UCSD-AML1 (cell line): ENCODE results near the gene ASTN2.

Experiments
- DNase-seq: peaks from one replicate; lab custom pipeline; 2025; ENCODE audit not compliant: unreplicated experiment; lab: John Stamatoyannopoulos, UW

ASTN2 gene

DNA sequence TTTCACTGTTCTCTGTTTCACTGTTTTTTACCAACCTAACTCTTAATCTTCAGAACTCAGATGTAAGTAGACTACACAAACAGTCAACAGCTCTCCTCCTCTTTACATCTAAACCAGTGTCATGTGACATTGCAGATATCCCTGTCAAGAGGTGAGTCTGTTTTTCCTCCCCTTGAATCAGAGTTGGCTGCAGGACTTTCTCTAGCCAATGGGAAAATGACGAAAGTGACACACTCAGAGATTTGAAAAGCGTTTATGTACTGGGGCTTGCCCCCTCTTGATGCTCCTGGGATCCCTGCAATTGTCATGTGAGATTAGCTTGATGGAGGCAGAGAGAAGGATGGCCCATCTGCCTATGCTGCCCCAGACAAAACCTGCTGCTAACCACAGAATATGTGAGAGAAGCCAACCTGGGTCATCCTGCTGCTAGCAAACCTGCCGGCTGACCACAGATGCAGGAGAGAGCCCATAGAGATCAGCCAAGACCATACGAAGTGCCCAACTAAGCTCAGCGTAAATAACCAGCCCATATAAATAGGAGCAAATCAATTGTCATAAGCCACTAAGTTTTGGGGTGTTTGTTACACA lies 111.1 kb downstream of the ASTN2 start:
- DNase-seq = no peak

- no peak for DNase-seq
Observed at GRCh38 chr9:117302487-117302886, 112.4 kb downstream of the ASTN2 start.

GRCh38 chr9:117300371-117301110 lies 114.3 kb downstream of the ASTN2 start:
- DNase-seq = no peak

- no peak for DNase-seq
Observed at GRCh38 chr9:117296453-117296852, 118.4 kb downstream of the ASTN2 start.

DNA sequence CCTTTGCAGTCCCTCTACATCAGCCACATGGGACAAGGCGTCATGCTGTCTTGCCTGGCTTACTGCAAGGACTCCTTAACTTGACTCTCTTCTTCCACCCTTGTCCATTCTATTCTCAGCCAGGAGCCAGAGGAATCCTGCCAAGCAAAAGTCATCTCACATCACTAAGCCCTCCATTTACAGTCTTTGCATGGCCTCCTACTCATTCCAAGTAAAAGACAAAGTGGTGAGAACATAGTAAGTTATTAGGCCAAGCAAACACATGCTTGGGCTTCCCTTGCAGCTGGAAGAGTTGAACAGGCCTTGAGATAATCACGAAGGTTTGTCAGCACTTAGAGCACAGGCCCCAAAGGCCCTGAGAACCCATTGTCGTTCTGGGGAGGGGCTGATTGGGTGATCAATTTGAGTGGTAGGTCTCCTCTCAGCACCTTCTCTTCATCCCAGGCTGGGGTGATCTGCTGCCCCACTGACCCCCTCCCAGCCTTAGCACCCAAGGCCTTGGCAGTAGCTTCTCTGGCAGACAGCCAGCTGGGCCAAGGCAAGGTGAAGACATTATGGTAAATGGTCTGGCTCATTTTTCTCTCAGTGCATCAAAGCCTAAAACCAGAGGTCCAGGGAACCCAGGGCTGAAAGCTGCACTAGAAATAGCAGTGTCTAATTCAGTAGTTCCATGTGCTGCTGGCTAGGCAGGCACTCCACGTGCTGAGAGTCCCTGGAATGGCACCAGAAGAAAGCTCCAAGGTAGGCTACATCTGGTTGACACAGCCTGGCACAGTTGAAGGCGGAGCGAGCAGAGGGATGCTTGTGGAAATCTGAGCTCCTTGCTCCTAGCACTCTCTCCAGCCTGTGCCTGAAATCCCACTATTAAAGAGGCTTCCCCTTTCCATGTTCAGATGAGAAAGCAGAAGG lies 121.4 kb downstream of the ASTN2 start:
- no peak for DNase-seq

DNA sequence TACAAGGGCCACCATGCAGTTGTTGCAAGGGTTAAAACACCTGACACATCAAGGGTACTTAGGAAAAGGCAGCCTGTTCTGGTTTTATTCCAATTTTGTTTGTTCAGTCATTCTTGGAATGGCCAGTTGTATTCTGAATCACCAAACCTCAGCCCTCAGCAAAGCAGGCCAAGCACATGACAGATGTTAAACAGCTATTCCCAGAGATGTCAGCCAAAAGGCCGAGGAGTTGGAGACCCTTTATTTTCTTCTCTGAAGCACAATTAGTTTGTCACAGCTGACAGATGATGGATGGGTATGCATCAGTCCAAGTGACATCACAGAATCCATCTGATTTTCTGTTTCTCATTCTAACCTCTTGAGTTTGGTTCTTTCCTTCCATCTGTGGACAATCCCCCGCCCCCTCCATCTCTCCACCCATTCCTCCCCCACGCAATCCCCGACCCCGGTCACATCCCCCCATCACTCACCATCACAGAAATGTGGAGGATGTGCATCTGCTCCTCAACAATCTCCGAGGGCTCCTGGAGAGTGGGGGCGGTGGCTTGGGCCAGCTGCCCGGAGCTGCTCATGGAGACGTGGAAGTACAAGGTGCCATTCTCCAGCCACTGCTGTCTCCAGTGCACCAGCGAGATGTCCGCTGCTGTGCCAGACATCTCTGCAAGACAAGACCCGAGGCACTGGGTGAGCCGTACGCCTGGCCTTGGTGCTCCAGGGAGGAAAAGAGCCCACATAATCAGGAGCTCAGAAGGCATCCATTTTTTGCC lies 123.8 kb downstream of the ASTN2 start:
- DNase-seq = no peak

GRCh38 chr9:117290306-117290840 lies 124.5 kb downstream of the ASTN2 start:
- no peak for DNase-seq

GRCh38 chr9:117286245-117286644 lies 128.6 kb downstream of the ASTN2 start:
- DNase-seq = no peak

DNA sequence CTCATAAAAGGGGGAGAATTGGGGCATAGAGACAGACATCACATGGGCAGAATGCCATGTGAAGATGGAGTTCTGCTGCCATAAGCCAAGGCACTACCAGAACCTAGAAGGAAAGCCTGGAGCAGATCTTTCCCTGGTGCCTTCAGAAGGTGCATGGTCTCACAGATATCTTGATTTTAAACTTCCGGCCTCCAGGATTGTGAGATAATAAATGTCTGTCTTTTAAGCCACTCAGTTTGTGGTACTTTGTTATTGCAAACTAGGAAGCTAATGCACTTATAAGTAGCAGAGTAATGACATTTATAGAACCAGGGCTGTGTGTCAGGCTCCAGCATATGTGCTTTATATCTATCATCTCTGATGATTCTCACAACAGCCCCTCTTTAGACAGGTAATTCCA lies 130.4 kb downstream of the ASTN2 start:
- no peak for DNase-seq

DNA sequence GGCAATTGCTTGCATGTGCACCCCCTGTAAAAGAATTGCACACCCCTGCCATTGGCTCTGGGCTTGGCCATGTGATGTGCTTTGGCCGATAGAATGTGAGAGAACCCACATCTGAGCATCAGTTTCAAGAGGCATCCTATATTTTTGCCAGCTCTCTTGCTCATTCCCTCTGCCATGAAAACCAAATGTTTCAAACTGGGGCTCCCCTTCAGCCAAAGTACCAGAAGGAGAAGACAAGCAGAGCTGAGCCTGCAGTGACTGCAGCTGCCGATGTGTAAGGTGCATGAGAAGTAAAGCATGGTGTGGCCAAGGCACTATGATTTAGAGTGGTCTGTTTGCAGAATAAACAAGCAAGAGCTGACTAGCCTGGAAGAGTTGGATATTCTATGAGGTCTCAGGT lies 132.3 kb downstream of the ASTN2 start:
- no peak for DNase-seq

DNA sequence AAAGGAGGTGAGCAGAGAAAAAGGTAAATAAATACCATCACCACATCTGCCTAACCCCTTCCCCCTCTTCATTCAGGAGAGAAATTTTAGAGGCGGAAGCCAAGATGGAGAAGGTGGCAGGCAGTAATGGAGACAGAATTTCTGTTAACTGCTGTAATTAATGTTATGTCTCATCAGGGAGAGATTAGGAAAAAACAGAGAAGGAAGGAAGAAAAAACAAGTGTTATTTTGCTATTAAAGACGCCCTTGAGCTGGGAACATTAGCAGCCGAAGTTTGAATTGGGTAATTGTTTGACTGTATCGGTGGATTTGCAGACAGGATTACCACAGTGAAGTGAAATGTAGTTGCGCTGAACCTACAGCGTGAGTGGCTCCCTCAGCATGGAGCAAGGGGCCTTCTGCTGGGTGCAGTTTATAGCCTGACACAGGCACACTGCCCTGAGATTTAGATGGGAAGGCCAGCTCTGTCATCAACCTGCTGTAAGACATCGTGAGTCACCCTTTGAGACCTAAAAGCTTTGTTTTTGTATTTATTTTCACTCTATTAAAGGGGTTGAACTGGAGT lies 136.3 kb downstream of the ASTN2 start:
- DNase-seq = no peak

DNA sequence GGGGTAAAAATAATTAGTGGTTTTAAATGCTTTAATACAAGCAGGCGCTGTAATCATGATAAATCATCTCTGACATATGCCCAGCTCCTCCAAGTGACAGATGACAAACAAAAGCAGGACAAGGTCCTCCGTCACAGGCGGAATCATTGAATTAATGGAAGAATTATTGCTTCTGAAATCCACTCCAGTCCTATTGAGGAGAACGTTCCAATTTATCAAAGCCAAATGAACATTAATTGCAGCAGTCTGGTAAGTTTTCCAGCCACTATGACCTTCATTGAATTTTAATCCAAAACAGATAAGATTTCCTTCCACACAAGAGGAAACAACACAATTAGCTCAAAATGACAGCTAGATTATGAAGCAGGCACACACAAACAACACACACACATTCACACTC lies 136.8 kb downstream of the ASTN2 start:
- DNase-seq = no peak

GRCh38 chr9:117276444-117276843 lies 138.4 kb downstream of the ASTN2 start:
- no peak for DNase-seq

DNA sequence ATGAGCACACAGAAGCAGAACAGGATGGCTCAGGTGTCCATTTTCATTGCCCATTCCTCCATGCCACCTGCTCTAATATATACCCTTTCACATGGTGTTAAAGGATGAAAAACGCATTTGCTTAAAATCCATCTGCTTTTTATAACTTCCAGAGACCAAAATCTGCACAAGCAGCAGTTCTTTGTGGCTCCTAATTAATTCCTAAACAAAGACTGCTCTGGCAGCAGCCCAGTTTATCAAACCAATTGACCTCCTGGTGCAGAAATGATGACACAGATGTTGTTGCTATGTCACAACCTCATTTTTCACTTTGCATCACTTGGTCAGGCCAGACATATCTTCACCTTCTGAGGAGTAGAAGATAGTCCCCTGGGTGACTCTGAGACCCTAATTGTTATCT lies 141.2 kb downstream of the ASTN2 start:
- no peak for DNase-seq

DNA sequence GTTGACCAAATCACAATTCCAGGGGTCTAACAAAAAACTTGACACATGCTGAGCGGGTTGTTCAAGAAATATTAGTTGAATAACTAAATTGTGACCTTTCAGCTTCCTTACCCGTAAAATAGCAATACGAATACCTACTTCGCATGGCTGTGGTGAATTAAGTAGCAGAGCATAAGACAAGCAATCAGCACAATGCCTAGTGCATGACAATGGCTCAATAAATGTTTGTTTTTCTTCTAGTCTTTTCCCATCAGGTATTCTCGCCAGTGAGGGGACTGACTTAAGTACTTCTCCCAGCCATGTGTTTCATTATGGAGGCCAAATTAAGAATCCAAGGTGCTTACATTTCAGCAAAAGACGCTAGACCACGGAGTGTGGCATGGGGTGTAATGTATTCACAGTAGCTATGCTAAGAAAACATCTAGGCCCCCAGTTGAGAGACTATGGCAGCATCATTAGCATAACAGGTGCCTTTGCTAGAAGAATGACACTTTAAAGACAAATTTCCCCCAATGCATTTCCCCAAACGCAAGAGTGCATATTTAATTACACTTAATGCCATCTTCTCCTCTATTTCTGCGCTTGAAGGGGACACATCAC lies 145.9 kb downstream of the ASTN2 start:
- DNase-seq = no peak

DNA sequence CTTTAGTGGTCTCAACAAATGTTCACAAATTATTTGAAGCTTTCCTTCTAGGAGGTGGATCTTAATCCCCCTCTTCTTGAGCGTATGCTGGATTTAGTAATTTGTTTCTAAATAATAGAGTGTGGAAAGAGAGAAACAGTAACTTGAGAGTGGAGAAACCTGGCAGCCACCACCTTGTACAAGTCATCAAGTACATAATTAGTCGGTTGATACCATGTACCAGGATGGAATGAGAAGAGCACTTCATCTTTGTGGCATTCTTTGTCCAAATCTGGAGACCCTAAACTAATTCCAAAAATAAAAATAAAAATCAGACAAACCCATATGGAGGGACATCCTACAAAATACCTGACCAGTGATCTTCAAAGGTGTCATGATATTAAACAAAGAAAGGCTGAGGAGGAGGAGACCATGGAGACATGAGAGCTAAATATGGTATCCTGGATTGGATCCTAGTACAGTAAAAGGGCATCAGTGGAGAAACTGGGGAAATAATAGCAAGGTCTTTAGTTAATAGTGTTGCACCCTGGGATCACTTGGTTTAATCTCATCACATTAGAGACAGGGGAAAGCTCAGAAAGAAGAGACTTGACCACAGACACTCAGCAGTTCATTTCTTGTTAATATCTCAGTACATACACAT lies 147.9 kb downstream of the ASTN2 start:
- DNase-seq = no peak

- DNase-seq = no peak
Observed at GRCh38 chr9:117265253-117265652, 149.6 kb downstream of the ASTN2 start.

DNA sequence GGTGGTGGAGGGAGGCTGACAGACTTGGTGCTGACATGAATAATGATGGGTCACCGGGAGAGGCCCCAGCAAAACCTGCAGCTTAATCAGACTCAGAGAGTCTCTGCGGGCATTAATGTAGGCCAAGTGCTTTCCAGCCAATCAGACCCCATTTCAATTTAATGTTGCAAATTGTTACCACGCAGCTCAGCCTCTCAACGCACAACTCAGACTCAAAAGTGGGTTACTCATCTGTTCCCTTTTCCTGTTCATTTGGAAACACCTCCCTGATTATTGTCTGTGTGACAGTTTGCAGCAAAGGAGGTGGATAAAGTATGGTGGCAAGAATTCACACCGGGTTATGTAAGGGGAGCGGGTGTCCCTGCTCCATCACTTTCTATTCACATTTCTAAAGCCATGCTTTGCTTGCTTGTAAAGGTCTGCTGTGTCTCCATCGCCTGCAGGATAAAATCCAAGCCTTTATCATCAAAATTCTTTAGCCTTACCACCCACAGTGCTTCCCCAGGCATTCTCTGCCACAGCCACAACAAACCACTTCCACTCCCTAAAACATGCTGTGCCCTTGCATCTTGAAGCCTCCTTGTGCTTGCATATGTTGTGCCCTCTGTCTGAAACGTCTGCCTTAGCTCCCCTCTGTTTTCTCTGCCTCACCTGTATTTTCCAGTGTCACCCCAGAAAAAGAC lies 156.5 kb downstream of the ASTN2 start:
- no peak for DNase-seq

DNA sequence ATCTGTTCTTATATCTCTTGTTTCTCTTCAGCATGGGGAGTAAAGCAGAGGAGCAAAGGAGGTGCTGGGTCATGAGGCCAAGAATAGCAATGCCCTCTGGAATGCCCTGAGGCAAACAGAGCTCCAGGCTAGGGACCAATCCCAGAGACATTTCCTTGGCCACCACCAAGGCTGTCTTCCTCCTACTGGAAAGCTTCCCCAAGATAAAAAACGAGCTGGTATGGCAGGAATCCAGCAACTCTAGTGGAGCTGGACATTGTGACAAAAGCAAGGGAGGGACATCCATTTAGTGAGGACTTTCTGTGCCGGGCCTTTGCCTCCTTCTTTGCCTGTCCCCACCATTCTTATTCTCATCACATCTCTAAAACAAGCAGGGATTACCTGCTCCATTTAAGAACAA lies 161.6 kb downstream of the ASTN2 start:
- DNase-seq = no peak
